Parathyroid adenoma (tissue), 2 donors: ENCODE measurements around the gene HIGD1C.

ENCODE experiments used
- H2AFZ ChIP-seq: fragments of 300-600 bp; sonication (generic); one replicate; pipeline ENCODE4 v1.7.0; 2017; ENCODE audit warnings: antibody characterized with exemption, mild to moderate bottlenecking
- H3K27ac ChIP-seq: fragments of 300-600 bp; sonication (generic); one replicate; pipeline ENCODE4 v1.7.0; 2017
- H3K27me3 ChIP-seq: fragments of 300-600 bp; sonication (generic); one replicate; pipeline ENCODE4 v1.7.0; 2017; ENCODE audit warnings: low read length; ENCODE audit not compliant: control insufficient read depth, insufficient read depth
- H3K36me3 ChIP-seq: fragments of 300-600 bp; sonication (generic); one replicate; pipeline ENCODE4 v1.7.0; 2017; ENCODE audit warnings: low read length; ENCODE audit not compliant: control insufficient read depth, insufficient read depth
- H3K4me1 ChIP-seq: fragments of 300-600 bp; sonication (generic); one replicate; pipeline ENCODE4 v1.7.0; 2017; ENCODE audit warnings: control low read depth
- H3K4me2 ChIP-seq: fragments of 300-600 bp; sonication (generic); one replicate; pipeline ENCODE4 v1.7.0; 2017; ENCODE audit warnings: low read length
- H3K4me3 ChIP-seq: fragments of 300-600 bp; sonication (generic); one replicate; pipeline ENCODE4 v1.7.0; 2017; ENCODE audit warnings: low read depth, low read length
- H3K79me2 ChIP-seq: fragments of 300-600 bp; sonication (generic); one replicate; pipeline ENCODE4 v1.7.0; 2017; ENCODE audit warnings: control low read depth
- H3K9ac ChIP-seq: fragments of 300-600 bp; sonication (generic); one replicate; pipeline ENCODE4 v1.7.0; 2017; ENCODE audit warnings: mild to moderate bottlenecking
- H3K9me3 ChIP-seq: fragments of 300-600 bp; sonication (generic); one replicate; pipeline ENCODE4 v1.7.0; 2017; ENCODE audit warnings: low read length; ENCODE audit not compliant: control insufficient read depth
- CTCF ChIP-seq: fragments of 300-600 bp; sonication (generic); IDR thresholded peaks from one replicate; pipeline ENCODE4 v1.7.0; 2017; ENCODE audit warnings: antibody characterized with exemption, mild to moderate bottlenecking
- donor health status: primary hyperparathyroidism.

Gene HIGD1C

DNA sequence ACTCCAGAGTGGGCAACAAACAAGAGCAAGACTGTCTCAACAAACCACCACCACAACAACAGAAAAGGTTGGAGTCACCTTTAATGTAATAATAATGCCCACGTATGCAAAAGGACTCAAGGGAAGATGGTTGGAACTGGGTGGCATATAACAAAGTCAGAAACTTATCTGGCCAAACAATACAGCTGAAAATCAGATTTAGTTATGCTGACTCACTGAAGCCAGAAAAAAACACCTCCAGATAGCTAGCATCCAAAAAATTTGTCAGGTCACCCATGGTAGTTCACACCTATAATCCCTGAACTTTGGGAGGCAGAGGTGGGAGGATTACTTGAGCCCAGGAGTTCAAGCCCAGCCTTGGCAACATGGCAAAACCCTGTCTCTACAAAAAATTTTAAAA is 49.5 kb downstream of the HIGD1C start:
- Histone ChIP-seq H2AFZ (no peak overlapping the region), H3K27ac (no peak overlapping the region), H3K79me2 (no peaks in the 10 kb centered on the region), H3K4me2 (no peak overlapping the region), H3K36me3 (no peaks in the 10 kb centered on the region), H3K9me3 (no peaks in the 10 kb centered on the region), H3K9ac (no peak overlapping the region), H3K4me3 (no peak overlapping the region), H3K4me1 (peaks cover 2% of the 10 kb centered on the region), H3K27me3 (no peaks in the 10 kb centered on the region)
- no peak for TF ChIP-seq CTCF

DNA sequence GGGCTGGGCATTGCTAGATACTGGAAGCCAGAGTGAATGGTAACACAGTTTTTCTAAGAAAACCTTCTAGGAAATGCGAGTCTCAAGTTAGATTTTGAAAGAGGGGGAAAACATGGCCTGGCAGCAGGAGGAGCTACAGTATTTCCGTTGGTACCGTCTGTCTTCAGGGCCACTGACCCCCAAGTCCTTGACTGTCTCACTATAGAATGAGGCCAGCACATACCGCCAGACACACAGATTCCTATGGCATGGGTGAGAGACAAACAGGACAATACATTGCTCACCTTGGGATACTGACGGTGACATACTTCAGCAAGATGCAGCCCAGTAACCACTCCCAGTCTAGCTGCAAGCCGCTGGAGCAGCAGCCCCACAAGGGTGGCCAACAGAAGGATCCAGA is 52.2 kb downstream of the HIGD1C start:
- no peak overlapping the region for H2AFZ ChIP-seq
- no peaks in the 10 kb centered on the region for H3K27me3 ChIP-seq
- H3K4me3 ChIP-seq, result no peak overlapping the region
- no peaks in the 10 kb centered on the region for H3K79me2 ChIP-seq
- no peak overlapping the region for H3K9ac ChIP-seq
- TF ChIP-seq CTCF, result no peak
- no peaks in the 10 kb centered on the region for H3K36me3 ChIP-seq
- peaks cover 9% of the 10 kb centered on the region for H3K4me1 ChIP-seq
- no peak overlapping the region for H3K27ac ChIP-seq
- no peak overlapping the region for H3K4me2 ChIP-seq
- H3K9me3 ChIP-seq, result no peaks in the 10 kb centered on the region

DNA sequence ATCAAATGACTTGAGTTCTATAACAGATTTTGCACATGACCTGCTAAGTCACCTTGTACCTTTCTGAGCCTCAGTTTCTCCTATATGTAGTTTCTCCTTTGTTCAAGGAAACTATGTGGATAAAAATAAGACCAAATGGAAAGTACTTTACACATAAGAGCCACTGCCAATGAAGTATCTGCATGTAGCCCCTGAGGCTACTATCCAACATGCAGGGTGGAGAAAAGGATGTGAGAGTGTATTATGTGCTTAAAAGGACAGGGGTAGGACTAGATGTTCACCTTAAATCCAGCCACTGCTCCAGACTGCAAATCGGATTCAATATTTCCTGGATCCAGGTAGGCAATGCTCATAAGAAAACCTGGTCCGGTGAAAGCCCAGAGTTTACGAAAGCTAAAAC is 52.7 kb downstream of the HIGD1C start:
- Histone ChIP-seq H3K36me3 (no peaks in the 10 kb centered on the region), H3K9me3 (no peaks in the 10 kb centered on the region), H2AFZ (no peak overlapping the region), H3K9ac (no peak overlapping the region), H3K4me3 (peak overlapping the region; percentile 35), H3K4me1 (peaks cover 14% of the 10 kb centered on the region), H3K27ac (peak overlapping the region; percentile 74), H3K27me3 (no peaks in the 10 kb centered on the region), H3K79me2 (no peaks in the 10 kb centered on the region), H3K4me2 (peak overlapping the region; percentile 62)
- TF ChIP-seq CTCF, result no peak

- no peak for TF ChIP-seq CTCF
- peak overlapping the region; percentile 35 for H3K4me3 ChIP-seq
- no peaks in the 10 kb centered on the region for H3K9me3 ChIP-seq
- H3K27me3 ChIP-seq, result no peaks in the 10 kb centered on the region
- no peaks in the 10 kb centered on the region for H3K79me2 ChIP-seq
- peaks cover 18% of the 10 kb centered on the region for H3K4me1 ChIP-seq
- H2AFZ ChIP-seq, result no peak overlapping the region
- H3K4me2 ChIP-seq, result peak overlapping the region; percentile 62
- peak overlapping the region; percentile 74 for H3K27ac ChIP-seq
- no peaks in the 10 kb centered on the region for H3K36me3 ChIP-seq
- no peak overlapping the region for H3K9ac ChIP-seq
Measured at GRCh38 chr12:51005671-51006070, 53.3 kb downstream of the HIGD1C start.

DNA sequence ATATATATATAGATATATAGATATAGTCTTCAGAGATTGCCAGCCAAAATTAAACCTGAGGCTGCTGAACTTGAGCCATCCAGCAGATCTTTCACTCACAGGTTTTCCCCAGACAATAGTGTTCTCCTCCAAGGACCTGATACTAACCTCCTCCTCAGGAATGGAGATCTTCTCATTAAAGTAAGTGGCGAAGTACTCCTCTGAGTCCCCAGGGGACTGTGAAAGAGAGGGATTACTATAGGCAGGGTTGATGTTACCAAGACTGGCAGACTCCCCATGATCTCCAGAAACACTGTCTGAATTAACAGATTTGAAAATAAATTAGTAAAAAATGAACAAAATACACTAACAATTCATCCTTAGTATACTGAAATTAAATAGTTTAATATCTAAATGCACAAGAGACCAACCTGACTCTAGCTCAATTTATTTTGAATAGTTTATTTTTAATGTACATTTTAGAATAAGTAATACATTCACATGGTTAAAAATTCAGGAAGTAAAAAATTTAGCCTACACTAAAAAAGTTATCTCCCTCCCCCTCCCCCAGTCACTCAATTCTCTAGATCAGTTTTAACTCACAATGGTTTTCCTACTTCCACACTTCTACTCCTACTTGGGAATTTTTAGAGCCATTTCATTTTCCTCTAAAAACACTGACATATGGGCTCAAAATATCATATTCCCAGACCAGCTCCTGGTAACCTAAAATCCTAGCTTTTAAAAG is 56.1 kb downstream of the HIGD1C start:
- peaks cover 25% of the 10 kb centered on the region for H3K4me1 ChIP-seq

More for the DNA sequence above, 56.1 kb downstream of the HIGD1C start:
- H3K9me3 ChIP-seq, result no peaks in the 10 kb centered on the region
- no peak for TF ChIP-seq CTCF
- H2AFZ ChIP-seq, result no peak overlapping the region
- peaks cover 16% of the 10 kb centered on the region for H3K79me2 ChIP-seq
- H3K27me3 ChIP-seq, result no peaks in the 10 kb centered on the region
- H3K4me2 ChIP-seq, result peak overlapping the region; percentile 60
- H3K27ac ChIP-seq, result peak overlapping the region; percentile 50
- H3K4me3 ChIP-seq, result peak overlapping the region; percentile 45
- no peaks in the 10 kb centered on the region for H3K36me3 ChIP-seq
- no peak overlapping the region for H3K9ac ChIP-seq
